ENCODE data around the gene TEX26. TPM values are rescaled to one million over a fixed set of nuclear protein-coding genes. Genes with fewer than 3 reads are reported as not detected.
A peak's percentile ranks its signal among the peaks of the same experiment; 100 is the strongest.

Gene TEX26
- total and polyA plus RNA-seq, 10 of the 15 experiments (the other 5 are each of a cell fraction or from before 2014, with no cell fraction given): not detected

DNA sequence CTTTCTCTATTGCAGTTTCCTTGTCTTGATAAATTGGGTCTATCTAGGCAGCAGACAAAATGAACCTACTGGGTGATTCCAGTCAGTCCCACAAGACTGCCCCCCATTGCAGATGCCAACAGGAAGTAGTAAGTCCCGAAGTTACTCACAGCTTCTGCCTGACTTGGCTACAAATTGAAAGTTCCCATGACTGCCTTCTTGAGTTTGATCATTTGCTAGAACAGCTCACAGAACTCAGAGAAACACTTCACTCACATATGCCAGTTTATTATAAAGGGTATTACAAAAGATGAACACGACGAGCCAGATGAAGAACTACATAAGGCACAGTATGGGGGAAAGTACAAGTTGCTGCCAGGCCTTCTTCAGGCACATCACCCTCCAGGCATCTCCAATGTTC lies 50.0 kb downstream of the TEX26 start:
- SMC1A ChIA-PET (ENCODE audit: uncharacterized antibody, unreplicated experiment): no interaction called here
- in situ Hi-C loops (cut with MboI): no loop called here

More for the DNA sequence above, 50.0 kb downstream of the TEX26 start:
- ATAC-seq (no peak), FAIRE-seq (no peak), DNase-seq (ENCODE audit: low read depth, low spot score) (peak; percentile 19)
- TF ChIP-seq, protein P1, sequence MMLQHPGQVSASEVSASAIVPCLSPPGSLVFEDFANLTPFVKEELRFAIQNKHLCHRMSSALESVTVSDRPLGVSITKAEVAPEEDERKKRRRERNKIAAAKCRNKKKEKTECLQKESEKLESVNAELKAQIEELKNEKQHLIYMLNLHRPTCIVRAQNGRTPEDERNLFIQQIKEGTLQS (IDR thresholded peaks at IDR 0.05; ENCODE audit: borderline replicate concordance, extremely low read depth, low read depth, low read length): no peak
- TF ChIP-seq NR2C2 (IDR thresholded peaks at IDR 0.05; ENCODE audit: borderline replicate concordance, control insufficient read depth, insufficient read length, low read depth): no peak
- no peak for TF ChIP-seq RFX5 (IDR thresholded peaks at IDR 0.05; ENCODE audit: low read depth, low read length)
- no peak for TF ChIP-seq KAT2A (conservative IDR thresholded peaks at IDR 0.05; ENCODE audit: control insufficient read depth, low read depth, low read length)
- TF ChIP-seq, protein P2, sequence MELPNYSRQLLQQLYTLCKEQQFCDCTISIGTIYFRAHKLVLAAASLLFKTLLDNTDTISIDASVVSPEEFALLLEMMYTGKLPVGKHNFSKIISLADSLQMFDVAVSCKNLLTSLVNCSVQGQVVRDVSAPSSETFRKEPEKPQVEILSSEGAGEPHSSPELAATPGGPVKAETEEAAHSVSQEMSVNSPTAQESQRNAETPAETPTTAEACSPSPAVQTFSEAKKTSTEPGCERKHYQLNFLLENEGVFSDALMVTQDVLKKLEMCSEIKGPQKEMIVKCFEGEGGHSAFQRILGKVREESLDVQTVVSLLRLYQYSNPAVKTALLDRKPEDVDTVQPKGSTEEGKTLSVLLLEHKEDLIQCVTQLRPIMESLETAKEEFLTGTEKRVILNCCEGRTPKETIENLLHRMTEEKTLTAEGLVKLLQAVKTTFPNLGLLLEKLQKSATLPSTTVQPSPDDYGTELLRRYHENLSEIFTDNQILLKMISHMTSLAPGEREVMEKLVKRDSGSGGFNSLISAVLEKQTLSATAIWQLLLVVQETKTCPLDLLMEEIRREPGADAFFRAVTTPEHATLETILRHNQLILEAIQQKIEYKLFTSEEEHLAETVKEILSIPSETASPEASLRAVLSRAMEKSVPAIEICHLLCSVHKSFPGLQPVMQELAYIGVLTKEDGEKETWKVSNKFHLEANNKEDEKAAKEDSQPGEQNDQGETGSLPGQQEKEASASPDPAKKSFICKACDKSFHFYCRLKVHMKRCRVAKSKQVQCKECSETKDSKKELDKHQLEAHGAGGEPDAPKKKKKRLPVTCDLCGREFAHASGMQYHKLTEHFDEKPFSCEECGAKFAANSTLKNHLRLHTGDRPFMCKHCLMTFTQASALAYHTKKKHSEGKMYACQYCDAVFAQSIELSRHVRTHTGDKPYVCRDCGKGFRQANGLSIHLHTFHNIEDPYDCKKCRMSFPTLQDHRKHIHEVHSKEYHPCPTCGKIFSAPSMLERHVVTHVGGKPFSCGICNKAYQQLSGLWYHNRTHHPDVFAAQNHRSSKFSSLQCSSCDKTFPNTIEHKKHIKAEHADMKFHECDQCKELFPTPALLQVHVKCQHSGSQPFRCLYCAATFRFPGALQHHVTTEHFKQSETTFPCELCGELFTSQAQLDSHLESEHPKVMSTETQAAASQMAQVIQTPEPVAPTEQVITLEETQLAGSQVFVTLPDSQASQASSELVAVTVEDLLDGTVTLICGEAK (IDR thresholded peaks at IDR 0.05; ENCODE audit: borderline replicate concordance): no peak
- no peak for TF ChIP-seq CREB1 (IDR thresholded peaks at IDR 0.05; ENCODE audit: low read depth)
- TF ChIP-seq, protein P3, sequence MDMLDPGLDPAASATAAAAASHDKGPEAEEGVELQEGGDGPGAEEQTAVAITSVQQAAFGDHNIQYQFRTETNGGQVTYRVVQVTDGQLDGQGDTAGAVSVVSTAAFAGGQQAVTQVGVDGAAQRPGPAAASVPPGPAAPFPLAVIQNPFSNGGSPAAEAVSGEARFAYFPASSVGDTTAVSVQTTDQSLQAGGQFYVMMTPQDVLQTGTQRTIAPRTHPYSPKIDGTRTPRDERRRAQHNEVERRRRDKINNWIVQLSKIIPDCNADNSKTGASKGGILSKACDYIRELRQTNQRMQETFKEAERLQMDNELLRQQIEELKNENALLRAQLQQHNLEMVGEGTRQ (IDR thresholded peaks at IDR 0.05; ENCODE audit: borderline replicate concordance, low read depth, low read length): no peak
- TF ChIP-seq, protein P4, sequence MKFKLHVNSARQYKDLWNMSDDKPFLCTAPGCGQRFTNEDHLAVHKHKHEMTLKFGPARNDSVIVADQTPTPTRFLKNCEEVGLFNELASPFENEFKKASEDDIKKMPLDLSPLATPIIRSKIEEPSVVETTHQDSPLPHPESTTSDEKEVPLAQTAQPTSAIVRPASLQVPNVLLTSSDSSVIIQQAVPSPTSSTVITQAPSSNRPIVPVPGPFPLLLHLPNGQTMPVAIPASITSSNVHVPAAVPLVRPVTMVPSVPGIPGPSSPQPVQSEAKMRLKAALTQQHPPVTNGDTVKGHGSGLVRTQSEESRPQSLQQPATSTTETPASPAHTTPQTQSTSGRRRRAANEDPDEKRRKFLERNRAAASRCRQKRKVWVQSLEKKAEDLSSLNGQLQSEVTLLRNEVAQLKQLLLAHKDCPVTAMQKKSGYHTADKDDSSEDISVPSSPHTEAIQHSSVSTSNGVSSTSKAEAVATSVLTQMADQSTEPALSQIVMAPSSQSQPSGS (IDR thresholded peaks at IDR 0.05; ENCODE audit: low read length): no peak
- no peak for TF ChIP-seq RUNX3 (IDR thresholded peaks at IDR 0.05; ENCODE audit: low read length)
- TF ChIP-seq STAT3 (IDR thresholded peaks at IDR 0.05; ENCODE audit: low read depth, low read length): no peak
- no peak for TF ChIP-seq FOXK2 (IDR thresholded peaks at IDR 0.05)
- TF ChIP-seq, protein P5, sequence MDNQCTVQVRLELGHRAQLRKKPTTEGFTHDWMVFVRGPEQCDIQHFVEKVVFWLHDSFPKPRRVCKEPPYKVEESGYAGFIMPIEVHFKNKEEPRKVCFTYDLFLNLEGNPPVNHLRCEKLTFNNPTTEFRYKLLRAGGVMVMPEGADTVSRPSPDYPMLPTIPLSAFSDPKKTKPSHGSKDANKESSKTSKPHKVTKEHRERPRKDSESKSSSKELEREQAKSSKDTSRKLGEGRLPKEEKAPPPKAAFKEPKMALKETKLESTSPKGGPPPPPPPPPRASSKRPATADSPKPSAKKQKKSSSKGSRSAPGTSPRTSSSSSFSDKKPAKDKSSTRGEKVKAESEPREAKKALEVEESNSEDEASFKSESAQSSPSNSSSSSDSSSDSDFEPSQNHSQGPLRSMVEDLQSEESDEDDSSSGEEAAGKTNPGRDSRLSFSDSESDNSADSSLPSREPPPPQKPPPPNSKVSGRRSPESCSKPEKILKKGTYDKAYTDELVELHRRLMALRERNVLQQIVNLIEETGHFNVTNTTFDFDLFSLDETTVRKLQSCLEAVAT (IDR thresholded peaks at IDR 0.05): no peak
- no peak for TF ChIP-seq EP300 (IDR thresholded peaks at IDR 0.05; ENCODE audit: borderline replicate concordance in 1 of 2, control insufficient read depth in 1 of 2, low read depth in 2 of 2, low read length in 2 of 2)
- ChIA-PET POLR2A (no interaction called here), RAD21 (ENCODE audit: unreplicated experiment) (no interaction called here), CTCF (interaction anchor here (1.0 to 1.6 kb wide), 3 partner anchors 20 to 66 kb away, joined by 3 to 7 read pairs (median 4); no protein-coding TSS in a partner anchor)
- H3K4me2 ChIP-seq (ENCODE audit: control insufficient read depth, insufficient read depth): no peak overlapping the region
- no peak overlapping the region for H3K9ac ChIP-seq (ENCODE audit: control insufficient read depth, insufficient read depth, low read length)
- H2AFZ ChIP-seq (ENCODE audit: control insufficient read depth, low read depth, low read length): no peak overlapping the region
- H3K9me3 ChIP-seq (replicated peaks; ENCODE audit: control insufficient read depth, insufficient read depth, low read length): no peaks in the 10 kb centered on the region
- no peaks in the 10 kb centered on the region for H3K79me2 ChIP-seq (ENCODE audit: control insufficient read depth, insufficient read depth, low read length)
- H3K27ac ChIP-seq (ENCODE audit: control insufficient read depth, insufficient read depth): no peak overlapping the region
- no TSS peak for BruUV-seq (replicated peaks)
- H3K27me3 ChIP-seq (replicated peaks in 1 of 2; ENCODE audit: control insufficient read depth in 2 of 2, insufficient read depth in 2 of 2, low read length in 1 of 2): no peaks in the 10 kb centered on the region
- WGBS (ENCODE audit: insufficient coverage, insufficient replicate concordance, low lambda C conversion rate, missing lambda C conversion rate): 12% methylated on average over 3 of the region's 3 CpGs
- no peaks in the 10 kb centered on the region for H3K36me3 ChIP-seq (ENCODE audit: control insufficient read depth in 2 of 2, insufficient read depth in 2 of 2, low read length in 1 of 2)
- no peaks in the 10 kb centered on the region for H4K20me1 ChIP-seq (ENCODE audit: control insufficient read depth, insufficient read depth)
- no peak overlapping the region for H3K4me3 ChIP-seq
- intact Hi-C loops (cut with micrococcal nuclease; ENCODE audit: unreplicated experiment): loop anchor here (5.0 kb wide), 1 partner anchor 90 kb away; no protein-coding TSS in a partner anchor
- H3K4me1 ChIP-seq (ENCODE audit: control insufficient read depth, insufficient read depth, low read length): peaks cover 5% of the 10 kb centered on the region; the same call in 1 of the 2 replicates

Data from GM12878 (cell line).